ENCODE results near the gene CTXND2. TPM values are rescaled to one million over a fixed set of nuclear protein-coding genes. Genes with fewer than 3 reads are reported as not detected.

Gene CTXND2
- total and polyA plus RNA-seq, 2 of the 4 experiments (the other 2 are of a cell fraction), result not detected

DNA sequence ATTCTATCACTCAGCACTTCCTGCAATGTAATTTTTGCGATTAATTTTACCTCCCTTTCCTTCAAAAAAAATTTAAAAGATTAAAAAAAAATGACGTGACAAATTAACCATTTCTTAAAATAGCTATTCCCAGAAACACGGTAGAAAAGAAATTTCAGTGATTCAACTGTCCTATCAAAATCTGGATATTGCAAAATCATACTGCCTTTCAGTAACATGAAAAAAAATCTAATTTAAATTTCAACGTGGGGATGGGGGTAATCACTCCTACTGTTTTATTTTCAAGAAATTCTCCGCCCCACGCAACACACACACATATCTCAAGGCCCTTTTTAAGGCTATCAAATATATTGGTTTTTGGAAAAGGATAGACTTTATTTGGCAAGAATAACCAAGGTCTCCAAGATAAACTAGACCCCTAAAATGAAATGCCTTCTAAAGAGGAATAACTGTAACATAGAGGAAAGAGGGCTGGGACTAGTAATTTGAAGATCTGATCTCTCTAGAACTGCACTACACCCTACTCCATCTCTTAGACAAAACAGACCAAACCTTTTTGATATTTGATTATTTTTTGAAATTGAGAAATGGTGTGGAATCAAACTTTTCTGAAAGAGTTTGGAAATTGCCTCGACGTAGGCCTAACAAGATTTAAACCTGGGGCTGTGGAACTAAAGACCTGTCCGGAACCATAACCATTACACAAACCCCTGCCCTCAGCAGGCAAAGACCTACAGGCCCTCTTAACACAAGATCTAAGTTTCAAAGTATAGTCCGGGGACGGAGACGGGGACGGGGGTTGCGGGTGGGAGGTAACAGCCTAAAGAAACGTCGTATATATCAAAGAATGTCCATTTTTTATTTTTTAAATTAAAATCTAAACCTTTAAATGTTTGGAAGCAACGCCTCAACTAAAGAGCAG, 11.5 kb upstream of the CTXND2 start:
- Histone ChIP-seq H4K91ac (ENCODE audit: insufficient read depth, low read depth, low read length) (peak overlapping the region; percentile 45; the same call in 1 of the 2 replicates), H3K9ac (ENCODE audit: low read depth, low read length) (peak overlapping the region; percentile 98), H3K27me3 (ENCODE audit: control insufficient read depth, insufficient read depth, low read length) (no peaks in the 10 kb centered on the region), H3K56ac (ENCODE audit: extremely low read depth, insufficient read depth, low read length) (peak overlapping the region; percentile 81), H2AFZ (replicated peaks; ENCODE audit: low read length, poor library complexity) (no peak overlapping the region), H3K36me3 (ENCODE audit: control insufficient read depth, insufficient read depth, low read length) (peaks cover 11% of the 10 kb centered on the region), H2BK20ac (ENCODE audit: low read depth, low read length) (no peak overlapping the region), H4K8ac (ENCODE audit: low read depth in 2 of 2, low read length in 2 of 2) (peak overlapping the region; percentile 38 to 72), H3K9me1 (ENCODE audit: insufficient read depth, low read length) (peaks cover 5% of the 10 kb centered on the region), H3K4me1 (ENCODE audit: control insufficient read depth, insufficient read depth, low read length) (peaks cover 7% of the 10 kb centered on the region), H2BK120ac (ENCODE audit: low read depth, low read length) (peak overlapping the region; percentile 27; the same call in 1 of the 2 replicates), H3K14ac (replicated peaks; ENCODE audit: low read depth, low read length) (peak overlapping the region; percentile 36), H3K4me3 (ENCODE audit: insufficient read depth, low read depth, low read length) (peak overlapping the region; percentile 77), H3K9me3 (ENCODE audit: control insufficient read depth, insufficient read depth, low read length) (no peaks in the 10 kb centered on the region), H3K79me1 (ENCODE audit: low read depth in 1 of 2, low read length in 2 of 2) (peaks cover 6 to 41% of the 10 kb centered on the region in 2 experiments; a peak in 2 of 4 replicates), H3K23ac (ENCODE audit: low read depth, low read length) (peak overlapping the region; percentile 70; the same call in 1 of the 2 replicates), H2BK15ac (ENCODE audit: low read depth, low read length) (no peak overlapping the region), H2AK9ac (replicated peaks; ENCODE audit: low read depth, low read length, poor library complexity) (no peak overlapping the region), H2BK5ac (ENCODE audit: low read depth, low read length, poor library complexity, severe bottlenecking) (peak overlapping the region; percentile 74), H3K4ac (ENCODE audit: low read depth, low read length) (peak overlapping the region; percentile 62), H2AK5ac (ENCODE audit: low read depth, low read length) (no peak overlapping the region), H4K20me1 (ENCODE audit: insufficient read depth, low read length) (peaks cover 20% of the 10 kb centered on the region; the same call in 1 of the 2 replicates), H3K4me2 (ENCODE audit: low read depth, low read length) (peak overlapping the region; percentile 99), H3K27ac (ENCODE audit: insufficient read depth, low read length) (peak overlapping the region; percentile 94), H3K18ac (ENCODE audit: low read depth, low read length) (peak overlapping the region; percentile 93), H4K5ac (ENCODE audit: low read depth, low read length) (peak overlapping the region; percentile 73)
- DNase-seq (no peak), ATAC-seq (ENCODE audit: low read depth) (no peak)
- POLR2A ChIA-PET (ENCODE audit: unreplicated experiment), result interaction anchor here (0.6 kb wide), 1 partner anchor 327 kb away, joined by 5 read pairs; no protein-coding TSS in a partner anchor
- CTCF ChIA-PET, result interaction anchor here (1.2 kb wide), 1 partner anchor 47 kb away, joined by 4 read pairs; no protein-coding TSS in a partner anchor
- BruUV-seq (replicated peaks), result no TSS peak
- TF ChIP-seq, protein P1, sequence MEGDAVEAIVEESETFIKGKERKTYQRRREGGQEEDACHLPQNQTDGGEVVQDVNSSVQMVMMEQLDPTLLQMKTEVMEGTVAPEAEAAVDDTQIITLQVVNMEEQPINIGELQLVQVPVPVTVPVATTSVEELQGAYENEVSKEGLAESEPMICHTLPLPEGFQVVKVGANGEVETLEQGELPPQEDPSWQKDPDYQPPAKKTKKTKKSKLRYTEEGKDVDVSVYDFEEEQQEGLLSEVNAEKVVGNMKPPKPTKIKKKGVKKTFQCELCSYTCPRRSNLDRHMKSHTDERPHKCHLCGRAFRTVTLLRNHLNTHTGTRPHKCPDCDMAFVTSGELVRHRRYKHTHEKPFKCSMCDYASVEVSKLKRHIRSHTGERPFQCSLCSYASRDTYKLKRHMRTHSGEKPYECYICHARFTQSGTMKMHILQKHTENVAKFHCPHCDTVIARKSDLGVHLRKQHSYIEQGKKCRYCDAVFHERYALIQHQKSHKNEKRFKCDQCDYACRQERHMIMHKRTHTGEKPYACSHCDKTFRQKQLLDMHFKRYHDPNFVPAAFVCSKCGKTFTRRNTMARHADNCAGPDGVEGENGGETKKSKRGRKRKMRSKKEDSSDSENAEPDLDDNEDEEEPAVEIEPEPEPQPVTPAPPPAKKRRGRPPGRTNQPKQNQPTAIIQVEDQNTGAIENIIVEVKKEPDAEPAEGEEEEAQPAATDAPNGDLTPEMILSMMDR (conservative IDR thresholded peaks at IDR 0.05; ENCODE audit: low read depth, low read length), result no peak
- TF ChIP-seq CEBPB (IDR thresholded peaks at IDR 0.05; ENCODE audit: low read depth, low read length), result peak; percentile 47
- WGBS, 2 experiments (ENCODE audit: extremely low coverage in 2 of 2, insufficient read length in 1 of 2), result no CpG with 5 or more reads among the region's 17 CpGs
- intact Hi-C loops (cut with micrococcal nuclease) (loop anchor here (1.0 to 5.0 kb wide), 2 partner anchors 47 to 313 kb away; no protein-coding TSS in a partner anchor), in situ Hi-C loops (cut with MboI; ENCODE audit: low sequenced_read_pairs) (no loop called here), dilution Hi-C loops (cut with HindIII; ENCODE audit: low sequenced_read_pairs, unreplicated experiment) (no loop called here)
